Testis (tissue), 3 donors: ENCODE results near the gene B3GNT7. TPM values are rescaled to one million over a fixed set of nuclear protein-coding genes. Genes with fewer than 3 reads are reported as not detected.

ENCODE experiments used
- DNase-seq: peaks from one replicate; pipeline ENCODE4 v3.0.0-alpha.2; 2019
- H3K27ac ChIP-seq, 2 donors: fragments of 200-600 bp; sonication (generic); one replicate each; pipeline ENCODE4 v1.5.1; 2019
- H3K27me3 ChIP-seq: fragments of 200-600 bp; sonication (generic); one replicate; pipeline ENCODE4 v1.5.1; 2019
- H3K36me3 ChIP-seq: fragments of 200-600 bp; sonication (generic); one replicate; pipeline ENCODE4 v1.5.1; 2017; ENCODE audit warnings: low read depth; ENCODE audit errors: missing control alignments
- H3K4me1 ChIP-seq: fragments of 200-600 bp; sonication (generic); one replicate; pipeline ENCODE4 v1.5.1; 2019
- H3K4me3 ChIP-seq, 2 donors: fragments of 200-600 bp; sonication (generic); one replicate each; pipeline ENCODE4 v1.5.1; 2017 to 2019
- H3K9me3 ChIP-seq: fragments of 200-600 bp; sonication (generic); one replicate; pipeline ENCODE4 v1.5.1; 2017
- CTCF ChIP-seq, 3 experiments: fragments of 450-650 bp in 2 of 3; fragments of 200-600 bp in 1 of 3; sonication (generic) in 1 of 3; IDR thresholded peaks; one replicate each; pipeline ENCODE4 v1.5.1; 2016 to 2019; ENCODE audit warnings: antibody characterized with exemption in 3 of 3, mild to moderate bottlenecking in 2 of 3, moderate library complexity in 1 of 3
- POLR2A ChIP-seq: fragments of 450-650 bp; IDR thresholded peaks from one replicate; pipeline ENCODE4 v1.6.1; 2017; ENCODE audit warnings: antibody characterized with exemption, mild to moderate bottlenecking, moderate library complexity
- WGBS, 2 donors: methylation state at CpG; one replicate each; pipeline ENCODE4 v1.1.5; 2018; 5-methylcytosine and 5-hydroxymethylcytosine counted together
- intact Hi-C: fragments of 100-400 bp; cut with DNase I; formaldehyde crosslinking; loops from one replicate; pipeline ENCODE4 v1.15.1; 2023; ENCODE audit warnings: low total_unique reads
- polyA plus RNA-seq: library from polyadenylated mRNA; stranded (reverse); fragments of 350-450 nt; fragmentation: Illumina TruSeq; extraction: RNeasy Lipid Tissue Mini Kit (QIAGEN cat#74804); gene quantifications from one replicate; pipeline ENCODE4 v1.2.3, GENCODE V29; 2014; ENCODE audit warnings: low read depth, low replicate concordance; ENCODE audit not compliant: insufficient read depth
- total RNA-seq, 2 donors: library from RNA; depleted of rRNA; stranded (reverse); fragments of >200 nt; gene quantifications; one replicate each; pipeline ENCODE4 v1.2.3, GENCODE V29; 2016

The B3GNT7 gene
- total and polyA plus RNA-seq, 3 donors from 2014 or later = 2.6 to 5.0 (median 3.3) TPM

GRCh38 chr2:231413921-231414476 lies 18.5 kb downstream of the B3GNT7 start:
- no peaks in the 10 kb centered on the region for H3K36me3 ChIP-seq
- 77 to 79% methylated on average over 15 of the region's 15 CpGs for WGBS, 2 donors
- no peaks in the 10 kb centered on the region for H3K27me3 ChIP-seq
- H3K27ac ChIP-seq = no peak overlapping the region
- peaks cover 4% of the 10 kb centered on the region for H3K4me1 ChIP-seq
- intact Hi-C loops = loop anchor here (10.0 kb wide), 2 partner anchors 119 to 179 kb away; no protein-coding TSS in a partner anchor
- DNase-seq = no peak
- no peak overlapping the region for H3K4me3 ChIP-seq
- H3K9me3 ChIP-seq = no peaks in the 10 kb centered on the region
- TF ChIP-seq CTCF (IDR thresholded peaks at IDR 0.05) (no peak), POLR2A (no peak)

- no peak for TF ChIP-seq CTCF (IDR thresholded peaks at IDR 0.05)
- no peak for TF ChIP-seq POLR2A
- Histone ChIP-seq H3K27me3 (no peaks in the 10 kb centered on the region), H3K9me3 (no peaks in the 10 kb centered on the region), H3K4me1 (peaks cover 4% of the 10 kb centered on the region), H3K4me3 (no peak overlapping the region), H3K36me3 (no peaks in the 10 kb centered on the region), H3K27ac (no peak overlapping the region)
- intact Hi-C loops = loop anchor here (10.0 kb wide), 2 partner anchors 120 to 180 kb away; no protein-coding TSS in a partner anchor
- peak; percentile 51 for DNase-seq
Observed at GRCh38 chr2:231415029-231415428, 19.5 kb downstream of the B3GNT7 start.

- no peak for DNase-seq
- no peaks in the 10 kb centered on the region for H3K36me3 ChIP-seq
- 68 to 78% methylated on average over 23 to 26 of the region's 26 CpGs for WGBS, 2 donors
Observed at GRCh38 chr2:231418820-231419640, 23.5 kb downstream of the B3GNT7 start.

GRCh38 chr2:231421051-231421580 lies 25.6 kb downstream of the B3GNT7 start:
- Histone ChIP-seq H3K9me3 (no peaks in the 10 kb centered on the region), H3K4me1 (peaks cover 10% of the 10 kb centered on the region), H3K27me3 (no peaks in the 10 kb centered on the region), H3K4me3 (no peak overlapping the region), H3K27ac (no peak overlapping the region), H3K36me3 (no peaks in the 10 kb centered on the region)
- WGBS, 2 donors = 52 to 65% methylated on average over 9 of the region's 9 CpGs
- TF ChIP-seq POLR2A (no peak), CTCF (IDR thresholded peaks at IDR 0.05) (no peak)
- no peak for DNase-seq
- intact Hi-C loops = no loop called here

More at GRCh38 chr2:231418820-231419640, 23.5 kb downstream of the B3GNT7 start:
- no peak overlapping the region for H3K4me3 ChIP-seq
- no peak for TF ChIP-seq POLR2A
- TF ChIP-seq CTCF (IDR thresholded peaks at IDR 0.05) = no peak
- intact Hi-C loops = loop anchor here (10.0 kb wide), 2 partner anchors 124 to 184 kb away; no protein-coding TSS in a partner anchor
- H3K4me1 ChIP-seq = peaks cover 10% of the 10 kb centered on the region
- no peak overlapping the region for H3K27ac ChIP-seq
- no peaks in the 10 kb centered on the region for H3K27me3 ChIP-seq
- H3K9me3 ChIP-seq = no peaks in the 10 kb centered on the region
